ENCODE measurements around the gene KCNJ13.
A peak's percentile ranks its signal among the peaks of the same experiment; 100 is the strongest.
"Not testable (repeated sequence)": the region's sequence is repeated elsewhere in the genome, so short reads cannot be mapped to it uniquely, and the experiment has no call there.

KCNJ13 gene

GRCh38 chr2:232761301-232761907 is 15.0 kb downstream of the KCNJ13 start:
- peak; percentile 8 for DNase-seq

- no peak for DNase-seq
These were observed 18.5 kb downstream of the KCNJ13 start for GRCh38 chr2:232757905-232758304.

- DNase-seq = no peak
These were observed 26.2 kb downstream of the KCNJ13 start for GRCh38 chr2:232750135-232750671.

- no peak for DNase-seq
These were observed 27.0 kb downstream of the KCNJ13 start for GRCh38 chr2:232749331-232749730.

- peak; percentile 10 for DNase-seq
These were observed 28.3 kb downstream of the KCNJ13 start for GRCh38 chr2:232748038-232748437.

- no peak for DNase-seq
These were observed 31.4 kb downstream of the KCNJ13 start for GRCh38 chr2:232744963-232745362.

- no peak for DNase-seq
These were observed 34.4 kb downstream of the KCNJ13 start for GRCh38 chr2:232741972-232742371.

GRCh38 chr2:232741294-232741693 is 35.1 kb downstream of the KCNJ13 start:
- DNase-seq = no peak

GRCh38 chr2:232731470-232731869 is 44.9 kb downstream of the KCNJ13 start:
- no peak for DNase-seq

GRCh38 chr2:232728785-232729184 is 47.6 kb downstream of the KCNJ13 start:
- DNase-seq = no peak

GRCh38 chr2:232723027-232723426 is 53.3 kb downstream of the KCNJ13 start:
- DNase-seq = no peak

- DNase-seq = no peak
These were observed 54.5 kb downstream of the KCNJ13 start for GRCh38 chr2:232721882-232722281.

GRCh38 chr2:232721261-232721660 is 55.1 kb downstream of the KCNJ13 start:
- DNase-seq = no peak

GRCh38 chr2:232720056-232720455 is 56.3 kb downstream of the KCNJ13 start:
- not testable (repeated sequence) for DNase-seq

Measured in stimulated activated CD4-positive, alpha-beta T cell treated with anti-CD3 and anti-CD28 coated beads, Interleukin-1b, Interleukin-23, amount 100 ng/mL, for 48 hours (primary cell).